ENCODE measurements around the gene OPALIN.

DNA sequence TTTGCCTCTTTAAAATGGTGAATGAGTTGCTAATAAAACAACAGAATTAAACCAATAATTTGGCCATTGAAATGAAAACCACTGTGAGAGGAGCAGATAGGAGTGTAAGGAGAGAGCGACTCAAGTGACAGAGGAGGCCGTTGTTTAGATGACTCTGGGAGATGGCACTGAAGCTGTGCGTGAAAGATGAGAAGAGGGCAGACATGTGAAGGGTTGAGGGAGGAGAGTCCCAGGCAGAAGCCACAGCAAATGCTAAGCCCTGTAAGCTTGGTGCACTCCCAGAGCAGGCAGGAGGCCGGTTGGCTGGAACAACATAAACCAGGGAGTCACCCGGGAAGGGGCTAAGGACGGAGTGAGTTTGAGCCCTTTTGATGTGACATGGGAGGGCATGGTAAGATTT is 814 bp upstream of the OPALIN start:
- TF ChIP-seq, protein P1, sequence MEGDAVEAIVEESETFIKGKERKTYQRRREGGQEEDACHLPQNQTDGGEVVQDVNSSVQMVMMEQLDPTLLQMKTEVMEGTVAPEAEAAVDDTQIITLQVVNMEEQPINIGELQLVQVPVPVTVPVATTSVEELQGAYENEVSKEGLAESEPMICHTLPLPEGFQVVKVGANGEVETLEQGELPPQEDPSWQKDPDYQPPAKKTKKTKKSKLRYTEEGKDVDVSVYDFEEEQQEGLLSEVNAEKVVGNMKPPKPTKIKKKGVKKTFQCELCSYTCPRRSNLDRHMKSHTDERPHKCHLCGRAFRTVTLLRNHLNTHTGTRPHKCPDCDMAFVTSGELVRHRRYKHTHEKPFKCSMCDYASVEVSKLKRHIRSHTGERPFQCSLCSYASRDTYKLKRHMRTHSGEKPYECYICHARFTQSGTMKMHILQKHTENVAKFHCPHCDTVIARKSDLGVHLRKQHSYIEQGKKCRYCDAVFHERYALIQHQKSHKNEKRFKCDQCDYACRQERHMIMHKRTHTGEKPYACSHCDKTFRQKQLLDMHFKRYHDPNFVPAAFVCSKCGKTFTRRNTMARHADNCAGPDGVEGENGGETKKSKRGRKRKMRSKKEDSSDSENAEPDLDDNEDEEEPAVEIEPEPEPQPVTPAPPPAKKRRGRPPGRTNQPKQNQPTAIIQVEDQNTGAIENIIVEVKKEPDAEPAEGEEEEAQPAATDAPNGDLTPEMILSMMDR (IDR thresholded peaks at IDR 0.05), result no peak
- no peak for TF ChIP-seq POLR2AphosphoS5 (IDR thresholded peaks at IDR 0.05)

Data from breast epithelium (tissue), 3 donors.